Measurements from ENCODE around the gene ZNF438. TPM values are rescaled to one million over a fixed set of nuclear protein-coding genes. Genes with fewer than 3 reads are reported as not detected.

ZNF438 gene
- total and polyA plus RNA-seq, 10 of the 15 experiments (the other 5 are each of a cell fraction or from before 2014, with no cell fraction given) = 0.93 to 5.2 (median 1.9) TPM

DNA sequence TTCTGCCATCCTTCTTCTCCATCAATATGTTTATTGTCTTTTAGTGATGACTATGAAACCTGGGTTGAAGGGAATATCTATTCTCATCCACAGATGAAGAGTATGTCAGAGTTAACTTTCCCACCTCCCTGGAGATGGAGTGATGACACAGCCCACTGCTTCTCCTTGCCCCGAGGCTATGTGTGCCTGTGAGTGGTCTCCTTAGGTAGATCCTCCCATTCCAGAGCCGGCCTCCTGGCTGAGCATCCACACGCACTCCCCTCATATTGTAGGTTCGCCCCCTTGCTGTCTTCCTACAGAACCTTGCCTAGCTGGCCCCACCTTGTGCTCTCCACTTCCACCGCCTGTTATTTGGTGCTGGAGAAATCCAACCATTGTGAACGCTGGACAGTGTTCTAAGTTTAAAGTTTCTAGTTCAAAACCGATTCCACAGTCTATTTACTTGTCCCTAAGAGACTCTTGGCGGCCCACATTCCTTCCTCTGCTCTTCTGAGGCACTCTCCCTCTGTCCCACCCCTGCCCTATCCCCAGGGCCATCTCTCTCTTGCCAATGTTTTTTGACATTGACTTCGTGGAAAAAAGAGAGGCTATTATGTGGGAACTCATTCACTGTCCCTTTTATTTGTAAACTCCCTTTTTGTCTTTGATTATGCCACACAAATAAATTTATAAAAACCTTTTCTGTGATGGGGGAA lies 168.0 kb downstream of the ZNF438 start:
- RAD21 ChIA-PET (ENCODE audit: unreplicated experiment) = no interaction called here
- SMC1A ChIA-PET (ENCODE audit: uncharacterized antibody, unreplicated experiment) = no interaction called here
- Histone ChIP-seq H3K36me3 (ENCODE audit: control insufficient read depth in 2 of 2, insufficient read depth in 2 of 2, low read length in 1 of 2) (no peaks in the 10 kb centered on the region; a peak in 1 of 4 replicates), H3K27me3 (replicated peaks in 1 of 2; ENCODE audit: control insufficient read depth in 2 of 2, insufficient read depth in 2 of 2, low read length in 1 of 2) (no peaks in the 10 kb centered on the region), H2AFZ (ENCODE audit: control insufficient read depth, low read depth, low read length) (no peak overlapping the region), H3K4me1 (ENCODE audit: control insufficient read depth, insufficient read depth, low read length) (no peaks in the 10 kb centered on the region), H3K9me3 (replicated peaks; ENCODE audit: control insufficient read depth, insufficient read depth, low read length) (no peaks in the 10 kb centered on the region), H4K20me1 (ENCODE audit: control insufficient read depth, insufficient read depth) (no peaks in the 10 kb centered on the region), H3K27ac (ENCODE audit: control insufficient read depth, insufficient read depth) (no peak overlapping the region), H3K9ac (ENCODE audit: control insufficient read depth, insufficient read depth, low read length) (no peak overlapping the region), H3K4me2 (ENCODE audit: control insufficient read depth, insufficient read depth) (no peak overlapping the region), H3K79me2 (ENCODE audit: control insufficient read depth, insufficient read depth, low read length) (no peaks in the 10 kb centered on the region), H3K4me3 (no peak overlapping the region)
- WGBS (ENCODE audit: insufficient coverage, insufficient replicate concordance, low lambda C conversion rate, missing lambda C conversion rate) = 62% methylated on average over 9 of the region's 9 CpGs
- no peak for FAIRE-seq
- no TSS peak for BruUV-seq (replicated peaks)
- in situ Hi-C loops (cut with MboI) (no loop called here), intact Hi-C loops (cut with micrococcal nuclease; ENCODE audit: unreplicated experiment) (no loop called here)
- CTCF ChIA-PET = no interaction called here
- TF ChIP-seq MEF2B (IDR thresholded peaks at IDR 0.05; ENCODE audit: partially characterized antibody, poor library complexity, severe bottlenecking) = no peak
- TF ChIP-seq MTA3 (IDR thresholded peaks at IDR 0.05; ENCODE audit: borderline replicate concordance, low read length) = no peak
- TF ChIP-seq CHD2 (IDR thresholded peaks at IDR 0.05; ENCODE audit: borderline replicate concordance, low read depth, low read length) = no peak
- no peak for TF ChIP-seq ZSCAN29 (IDR thresholded peaks at IDR 0.05)
- TF ChIP-seq, protein P1, sequence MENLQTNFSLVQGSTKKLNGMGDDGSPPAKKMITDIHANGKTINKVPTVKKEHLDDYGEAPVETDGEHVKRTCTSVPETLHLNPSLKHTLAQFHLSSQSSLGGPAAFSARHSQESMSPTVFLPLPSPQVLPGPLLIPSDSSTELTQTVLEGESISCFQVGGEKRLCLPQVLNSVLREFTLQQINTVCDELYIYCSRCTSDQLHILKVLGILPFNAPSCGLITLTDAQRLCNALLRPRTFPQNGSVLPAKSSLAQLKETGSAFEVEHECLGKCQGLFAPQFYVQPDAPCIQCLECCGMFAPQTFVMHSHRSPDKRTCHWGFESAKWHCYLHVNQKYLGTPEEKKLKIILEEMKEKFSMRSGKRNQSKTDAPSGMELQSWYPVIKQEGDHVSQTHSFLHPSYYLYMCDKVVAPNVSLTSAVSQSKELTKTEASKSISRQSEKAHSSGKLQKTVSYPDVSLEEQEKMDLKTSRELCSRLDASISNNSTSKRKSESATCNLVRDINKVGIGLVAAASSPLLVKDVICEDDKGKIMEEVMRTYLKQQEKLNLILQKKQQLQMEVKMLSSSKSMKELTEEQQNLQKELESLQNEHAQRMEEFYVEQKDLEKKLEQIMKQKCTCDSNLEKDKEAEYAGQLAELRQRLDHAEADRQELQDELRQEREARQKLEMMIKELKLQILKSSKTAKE (IDR thresholded peaks at IDR 0.05; ENCODE audit: low read depth, poor library complexity, severe bottlenecking) = no peak
- TF ChIP-seq FOS (IDR thresholded peaks at IDR 0.05; ENCODE audit: borderline replicate concordance, extremely low read depth, insufficient read length) = no peak
- no peak for TF ChIP-seq CHD4 (IDR thresholded peaks at IDR 0.05)
- no peak for TF ChIP-seq BHLHE40 (IDR thresholded peaks at IDR 0.05; ENCODE audit: borderline replicate concordance in 1 of 2, low read depth in 2 of 2, low read length in 1 of 2)
- TF ChIP-seq, protein P2, sequence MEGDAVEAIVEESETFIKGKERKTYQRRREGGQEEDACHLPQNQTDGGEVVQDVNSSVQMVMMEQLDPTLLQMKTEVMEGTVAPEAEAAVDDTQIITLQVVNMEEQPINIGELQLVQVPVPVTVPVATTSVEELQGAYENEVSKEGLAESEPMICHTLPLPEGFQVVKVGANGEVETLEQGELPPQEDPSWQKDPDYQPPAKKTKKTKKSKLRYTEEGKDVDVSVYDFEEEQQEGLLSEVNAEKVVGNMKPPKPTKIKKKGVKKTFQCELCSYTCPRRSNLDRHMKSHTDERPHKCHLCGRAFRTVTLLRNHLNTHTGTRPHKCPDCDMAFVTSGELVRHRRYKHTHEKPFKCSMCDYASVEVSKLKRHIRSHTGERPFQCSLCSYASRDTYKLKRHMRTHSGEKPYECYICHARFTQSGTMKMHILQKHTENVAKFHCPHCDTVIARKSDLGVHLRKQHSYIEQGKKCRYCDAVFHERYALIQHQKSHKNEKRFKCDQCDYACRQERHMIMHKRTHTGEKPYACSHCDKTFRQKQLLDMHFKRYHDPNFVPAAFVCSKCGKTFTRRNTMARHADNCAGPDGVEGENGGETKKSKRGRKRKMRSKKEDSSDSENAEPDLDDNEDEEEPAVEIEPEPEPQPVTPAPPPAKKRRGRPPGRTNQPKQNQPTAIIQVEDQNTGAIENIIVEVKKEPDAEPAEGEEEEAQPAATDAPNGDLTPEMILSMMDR (IDR thresholded peaks at IDR 0.05 in 2 of 3, conservative IDR thresholded peaks at IDR 0.05 in 1 of 3; ENCODE audit: control insufficient read depth in 2 of 3, extremely low read depth in 1 of 3, insufficient read depth in 1 of 3, low read depth in 3 of 3, low read length in 3 of 3) = no peak
- DNase-seq (ENCODE audit: low read depth, low spot score) = no peak
- ATAC-seq = no peak
- POLR2A ChIA-PET = no interaction called here
